ENCODE measurements around the gene TSPAN33. TPM values are rescaled to one million over a fixed set of nuclear protein-coding genes. Genes with fewer than 3 reads are reported as not detected.

The TSPAN33 gene, protein sequence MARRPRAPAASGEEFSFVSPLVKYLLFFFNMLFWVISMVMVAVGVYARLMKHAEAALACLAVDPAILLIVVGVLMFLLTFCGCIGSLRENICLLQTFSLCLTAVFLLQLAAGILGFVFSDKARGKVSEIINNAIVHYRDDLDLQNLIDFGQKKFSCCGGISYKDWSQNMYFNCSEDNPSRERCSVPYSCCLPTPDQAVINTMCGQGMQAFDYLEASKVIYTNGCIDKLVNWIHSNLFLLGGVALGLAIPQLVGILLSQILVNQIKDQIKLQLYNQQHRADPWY
- total RNA-seq = 3.9 and 14.3 TPM in 2 replicates

- no peak for DNase-seq (ENCODE audit: low read depth)
- TF ChIP-seq, protein P1, sequence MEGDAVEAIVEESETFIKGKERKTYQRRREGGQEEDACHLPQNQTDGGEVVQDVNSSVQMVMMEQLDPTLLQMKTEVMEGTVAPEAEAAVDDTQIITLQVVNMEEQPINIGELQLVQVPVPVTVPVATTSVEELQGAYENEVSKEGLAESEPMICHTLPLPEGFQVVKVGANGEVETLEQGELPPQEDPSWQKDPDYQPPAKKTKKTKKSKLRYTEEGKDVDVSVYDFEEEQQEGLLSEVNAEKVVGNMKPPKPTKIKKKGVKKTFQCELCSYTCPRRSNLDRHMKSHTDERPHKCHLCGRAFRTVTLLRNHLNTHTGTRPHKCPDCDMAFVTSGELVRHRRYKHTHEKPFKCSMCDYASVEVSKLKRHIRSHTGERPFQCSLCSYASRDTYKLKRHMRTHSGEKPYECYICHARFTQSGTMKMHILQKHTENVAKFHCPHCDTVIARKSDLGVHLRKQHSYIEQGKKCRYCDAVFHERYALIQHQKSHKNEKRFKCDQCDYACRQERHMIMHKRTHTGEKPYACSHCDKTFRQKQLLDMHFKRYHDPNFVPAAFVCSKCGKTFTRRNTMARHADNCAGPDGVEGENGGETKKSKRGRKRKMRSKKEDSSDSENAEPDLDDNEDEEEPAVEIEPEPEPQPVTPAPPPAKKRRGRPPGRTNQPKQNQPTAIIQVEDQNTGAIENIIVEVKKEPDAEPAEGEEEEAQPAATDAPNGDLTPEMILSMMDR (conservative IDR thresholded peaks at IDR 0.05; ENCODE audit: low read depth, low read length) = no peak
- H3K4me3 ChIP-seq (ENCODE audit: low read depth, low read length) = peak within 1 kb of the TSS; percentile 79
These were observed at the start of gene TSPAN33 for GRCh38 chr7:129144095-129144833. TSPAN33 (plus strand) TSS chr7:129144707; CDS start chr7:129144981, 274 bp downstream.

DNA sequence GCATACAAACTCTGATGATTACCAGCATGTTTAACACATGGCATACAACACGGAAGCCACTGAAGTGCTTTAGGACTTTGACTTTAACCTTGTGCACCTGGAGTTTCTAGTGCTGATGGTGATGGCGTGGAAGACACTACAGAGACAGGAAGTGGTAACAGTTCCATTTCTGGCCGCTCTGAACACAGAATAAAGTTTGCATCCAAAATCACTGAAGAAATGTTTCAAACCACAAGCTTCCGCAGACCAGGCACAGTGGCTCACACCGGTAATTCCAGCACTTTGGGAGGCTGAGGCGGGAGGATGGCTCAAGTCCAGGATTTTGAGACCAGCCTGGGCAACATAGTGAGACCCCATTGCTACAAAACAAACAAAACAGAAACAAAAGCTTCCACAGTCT, 49.2 kb upstream of the TSPAN33 start:
- no peak for DNase-seq (ENCODE audit: low read depth)
- TF ChIP-seq, protein P1 (conservative IDR thresholded peaks at IDR 0.05; ENCODE audit: low read depth, low read length) = no peak
- no peak overlapping the region for H3K4me3 ChIP-seq (ENCODE audit: low read depth, low read length)

DNA sequence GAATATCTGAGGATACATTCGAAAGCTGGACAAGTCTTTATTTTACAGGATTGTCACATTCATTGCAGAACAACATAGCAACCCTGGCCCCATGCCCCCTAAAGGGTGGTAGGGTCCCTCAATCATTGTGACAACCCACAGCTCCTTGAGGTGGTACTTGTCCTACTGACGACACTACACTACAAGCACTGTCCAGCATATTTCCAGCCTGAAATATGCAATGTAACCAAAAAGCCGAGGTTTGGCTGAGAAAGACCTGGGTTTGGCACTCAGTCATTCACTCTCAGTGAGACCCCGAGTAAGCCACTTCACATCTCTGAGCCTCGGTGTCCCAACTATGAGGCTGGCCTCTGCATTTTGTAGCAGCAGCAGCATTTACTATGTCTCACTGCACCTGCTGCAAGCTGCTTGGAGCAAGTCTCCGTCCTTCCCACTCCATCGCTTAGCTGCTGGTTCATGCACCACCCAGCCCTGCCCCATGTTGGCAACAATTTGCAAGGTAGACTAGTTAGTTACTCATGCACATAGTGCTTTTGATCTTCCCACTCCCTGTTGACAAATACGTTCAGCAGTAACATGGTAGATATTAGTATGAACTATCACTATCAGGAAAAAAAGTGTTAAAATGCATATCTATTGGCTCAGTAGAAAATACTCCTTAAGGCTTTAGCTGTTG, 46.0 kb upstream of the TSPAN33 start:
- no peak for DNase-seq (ENCODE audit: low read depth)
- TF ChIP-seq, protein P1 (conservative IDR thresholded peaks at IDR 0.05; ENCODE audit: low read depth, low read length) = no peak
- no peak overlapping the region for H3K4me3 ChIP-seq (ENCODE audit: low read depth, low read length)

DNA sequence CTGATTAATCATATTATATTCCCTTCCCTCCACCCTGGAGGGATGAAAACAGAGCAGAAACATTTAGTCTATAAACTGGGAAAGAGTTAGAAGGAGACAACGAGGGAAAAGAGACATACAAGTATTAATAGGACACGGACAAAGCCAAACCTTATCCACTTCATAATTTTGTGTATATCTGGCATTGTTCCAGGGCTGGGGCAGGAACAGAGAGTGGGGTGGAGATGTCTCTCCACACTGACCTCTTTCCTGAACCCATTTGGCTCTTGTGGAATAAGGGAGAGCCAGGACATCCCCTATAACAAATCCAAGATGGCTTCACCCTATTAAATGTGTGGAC, 43.7 kb upstream of the TSPAN33 start:
- no peak overlapping the region for H3K4me3 ChIP-seq (ENCODE audit: low read depth, low read length)
- TF ChIP-seq, protein P1 (conservative IDR thresholded peaks at IDR 0.05; ENCODE audit: low read depth, low read length) = no peak
- no peak for DNase-seq (ENCODE audit: low read depth)

DNA sequence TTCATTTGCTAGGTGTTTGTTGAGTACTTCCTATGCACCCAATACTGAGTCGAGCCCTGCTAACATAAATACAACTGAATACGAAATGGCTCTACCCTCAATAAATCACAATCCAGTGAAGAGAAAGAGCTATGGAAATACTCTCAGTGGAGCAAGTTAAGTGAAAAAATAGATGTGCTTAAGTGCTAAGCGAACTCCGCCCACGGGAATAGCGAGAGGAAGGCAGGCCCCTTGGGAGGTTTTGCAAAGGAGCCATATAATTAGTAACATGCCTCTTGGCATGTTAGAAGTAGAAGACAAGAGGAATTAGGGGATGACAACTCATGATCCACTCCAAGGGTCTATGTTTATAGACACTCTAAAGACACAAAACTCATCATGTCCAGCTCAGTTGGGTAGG, 42.8 kb upstream of the TSPAN33 start:
- TF ChIP-seq, protein P1 (conservative IDR thresholded peaks at IDR 0.05; ENCODE audit: low read depth, low read length) = no peak
- DNase-seq (ENCODE audit: low read depth) = no peak
- no peak overlapping the region for H3K4me3 ChIP-seq (ENCODE audit: low read depth, low read length)

- TF ChIP-seq, protein P1 (conservative IDR thresholded peaks at IDR 0.05; ENCODE audit: low read depth, low read length) = no peak
- DNase-seq (ENCODE audit: low read depth) = no peak
These were observed 40.8 kb upstream of the TSPAN33 start for GRCh38 chr7:129103561-129104324.

More at GRCh38 chr7:129103561-129104324, 40.8 kb upstream of the TSPAN33 start:
- no peak overlapping the region for H3K4me3 ChIP-seq (ENCODE audit: low read depth, low read length)
